Measurements from ENCODE around the gene RGS10. TPM values are rescaled to one million over a fixed set of nuclear protein-coding genes. Genes with fewer than 3 reads are reported as not detected.
"Not testable (repeated sequence)": the region's sequence is repeated elsewhere in the genome, so short reads cannot be mapped to it uniquely, and the experiment has no call there.

RGS10 gene
- total RNA-seq, 1 experiment from 2014 or later = 10.6 TPM

GRCh38 chr10:119533473-119533872 is 9.0 kb downstream of the RGS10 start:
- TF ChIP-seq, protein P1, sequence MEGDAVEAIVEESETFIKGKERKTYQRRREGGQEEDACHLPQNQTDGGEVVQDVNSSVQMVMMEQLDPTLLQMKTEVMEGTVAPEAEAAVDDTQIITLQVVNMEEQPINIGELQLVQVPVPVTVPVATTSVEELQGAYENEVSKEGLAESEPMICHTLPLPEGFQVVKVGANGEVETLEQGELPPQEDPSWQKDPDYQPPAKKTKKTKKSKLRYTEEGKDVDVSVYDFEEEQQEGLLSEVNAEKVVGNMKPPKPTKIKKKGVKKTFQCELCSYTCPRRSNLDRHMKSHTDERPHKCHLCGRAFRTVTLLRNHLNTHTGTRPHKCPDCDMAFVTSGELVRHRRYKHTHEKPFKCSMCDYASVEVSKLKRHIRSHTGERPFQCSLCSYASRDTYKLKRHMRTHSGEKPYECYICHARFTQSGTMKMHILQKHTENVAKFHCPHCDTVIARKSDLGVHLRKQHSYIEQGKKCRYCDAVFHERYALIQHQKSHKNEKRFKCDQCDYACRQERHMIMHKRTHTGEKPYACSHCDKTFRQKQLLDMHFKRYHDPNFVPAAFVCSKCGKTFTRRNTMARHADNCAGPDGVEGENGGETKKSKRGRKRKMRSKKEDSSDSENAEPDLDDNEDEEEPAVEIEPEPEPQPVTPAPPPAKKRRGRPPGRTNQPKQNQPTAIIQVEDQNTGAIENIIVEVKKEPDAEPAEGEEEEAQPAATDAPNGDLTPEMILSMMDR (conservative IDR thresholded peaks at IDR 0.05) = no peak
- H3K36me3 Mint-ChIP-seq (ENCODE audit: insufficient read depth in 1 of 3, low read depth in 3 of 3) = no peaks in the 10 kb centered on the region

GRCh38 chr10:119532791-119533190 is 9.7 kb downstream of the RGS10 start:
- not testable (repeated sequence) for H3K27me3 ChIP-seq (ENCODE audit: insufficient read depth, low read length); H4K8ac ChIP-seq (replicated peaks; ENCODE audit: insufficient read length, low read depth, low read length); H2BK15ac ChIP-seq (ENCODE audit: low read depth, low read length); H3K36me3 Mint-ChIP-seq (ENCODE audit: insufficient read depth in 1 of 3, low read depth in 3 of 3); H2AK5ac ChIP-seq (ENCODE audit: insufficient read length, low read length); H3K23ac ChIP-seq (ENCODE audit: insufficient read length, low read depth, low read length); H2AFZ ChIP-seq (ENCODE audit: low read length); H3K9me3 Mint-ChIP-seq; H3K14ac ChIP-seq (ENCODE audit: insufficient read depth, low read length); H3T11ph ChIP-seq (ENCODE audit: low read length); H3K4me2 ChIP-seq (ENCODE audit: insufficient read depth, insufficient read length, low read length); H2BK5ac ChIP-seq (ENCODE audit: insufficient read length, low read length); H3K4me1 Mint-ChIP-seq; H4K91ac ChIP-seq (ENCODE audit: insufficient read length, low read depth, low read length); H3K79me1 ChIP-seq (ENCODE audit: insufficient read depth, low read depth, low read length, poor library complexity, severe bottlenecking); H3K4me3 Mint-ChIP-seq; H3K4ac ChIP-seq (ENCODE audit: low read depth, low read length); H4K20me1 ChIP-seq (ENCODE audit: control insufficient read depth, insufficient read depth, insufficient read length); H3K23me2 ChIP-seq (ENCODE audit: insufficient read length, low read depth, low read length, poor library complexity, severe bottlenecking); H3K56ac ChIP-seq (ENCODE audit: insufficient read length, low read depth, low read length); H3K27ac Mint-ChIP-seq; H2BK12ac ChIP-seq (ENCODE audit: insufficient read length, low read depth, low read length); H4K5ac ChIP-seq (ENCODE audit: insufficient read length, low read depth, low read length); H3K9me3 ChIP-seq (ENCODE audit: control insufficient read depth, low read depth, low read length); H3K9ac ChIP-seq (ENCODE audit: extremely low read depth, insufficient read length, low read length); H3K27ac ChIP-seq (ENCODE audit: insufficient read length, low read depth, low read length); H3K4me1 ChIP-seq (ENCODE audit: insufficient read depth, low read length); DNase-seq; H3K18ac ChIP-seq (ENCODE audit: insufficient read length, low read depth, low read length); H3K79me2 ChIP-seq (ENCODE audit: insufficient read depth, low read length); H2BK120ac ChIP-seq (ENCODE audit: low read depth, low read length, poor library complexity, severe bottlenecking); H3K27me3 Mint-ChIP-seq (ENCODE audit: low read depth); H2BK20ac ChIP-seq (ENCODE audit: low read depth, low read length, poor library complexity, severe bottlenecking)
- no CpG with 5 or more reads among the region's 8 CpGs for WGBS (ENCODE audit: extremely low coverage, insufficient read length, low lambda C conversion rate)

More at GRCh38 chr10:119533473-119533872, 9.0 kb downstream of the RGS10 start:
- H3K18ac ChIP-seq (ENCODE audit: insufficient read length, low read depth, low read length) = no peak overlapping the region
- no peaks in the 10 kb centered on the region for H3K27me3 ChIP-seq (ENCODE audit: insufficient read depth, low read length)
- H4K20me1 ChIP-seq (ENCODE audit: control insufficient read depth, insufficient read depth, insufficient read length) = no peaks in the 10 kb centered on the region
- H3K79me2 ChIP-seq (ENCODE audit: insufficient read depth, low read length) = no peaks in the 10 kb centered on the region
- H3K56ac ChIP-seq (ENCODE audit: insufficient read length, low read depth, low read length) = no peak overlapping the region
- no peak overlapping the region for H3K9ac ChIP-seq (ENCODE audit: extremely low read depth, insufficient read length, low read length)
- no peak overlapping the region for H2BK15ac ChIP-seq (ENCODE audit: low read depth, low read length)
- no peak overlapping the region for H4K8ac ChIP-seq (replicated peaks; ENCODE audit: insufficient read length, low read depth, low read length)
- no peak overlapping the region for H3K4me2 ChIP-seq (ENCODE audit: insufficient read depth, insufficient read length, low read length)
- H2BK120ac ChIP-seq (ENCODE audit: low read depth, low read length, poor library complexity, severe bottlenecking) = no peak overlapping the region
- no peaks in the 10 kb centered on the region for H3K4me1 ChIP-seq (ENCODE audit: insufficient read depth, low read length)
- H4K91ac ChIP-seq (ENCODE audit: insufficient read length, low read depth, low read length) = no peak overlapping the region
- no peak overlapping the region for H3K23ac ChIP-seq (ENCODE audit: insufficient read length, low read depth, low read length)
- WGBS (ENCODE audit: extremely low coverage, insufficient read length, low lambda C conversion rate) = no CpG with 5 or more reads among the region's 2 CpGs
- H3K9me3 ChIP-seq (ENCODE audit: control insufficient read depth, low read depth, low read length) = no peaks in the 10 kb centered on the region
- no peak overlapping the region for H3K27ac Mint-ChIP-seq
- H3K4me3 Mint-ChIP-seq = no peak overlapping the region
- H2BK12ac ChIP-seq (ENCODE audit: insufficient read length, low read depth, low read length) = no peak overlapping the region
- peaks cover 5% of the 10 kb centered on the region for H3K27me3 Mint-ChIP-seq (ENCODE audit: low read depth)
- H3T11ph ChIP-seq (ENCODE audit: low read length) = no peak overlapping the region
- H3K27ac ChIP-seq (ENCODE audit: insufficient read length, low read depth, low read length) = no peak overlapping the region
- H3K23me2 ChIP-seq (ENCODE audit: insufficient read length, low read depth, low read length, poor library complexity, severe bottlenecking) = no peaks in the 10 kb centered on the region
- no peak overlapping the region for H2BK5ac ChIP-seq (ENCODE audit: insufficient read length, low read length)
- H2AK5ac ChIP-seq (ENCODE audit: insufficient read length, low read length) = no peak overlapping the region
- H3K9me3 Mint-ChIP-seq = no peaks in the 10 kb centered on the region
- H4K5ac ChIP-seq (ENCODE audit: insufficient read length, low read depth, low read length) = no peak overlapping the region
- H3K4me1 Mint-ChIP-seq = peaks cover 2 to 3% of the 10 kb centered on the region in 2 experiments; a peak in 3 of 4 replicates
- H3K4ac ChIP-seq (ENCODE audit: low read depth, low read length) = no peak overlapping the region
- no peak overlapping the region for H3K14ac ChIP-seq (ENCODE audit: insufficient read depth, low read length)
- DNase-seq = no peak
- H2BK20ac ChIP-seq (ENCODE audit: low read depth, low read length, poor library complexity, severe bottlenecking) = no peak overlapping the region
- H3K79me1 ChIP-seq (ENCODE audit: insufficient read depth, low read depth, low read length, poor library complexity, severe bottlenecking) = no peaks in the 10 kb centered on the region
- H2AFZ ChIP-seq (ENCODE audit: low read length) = no peak overlapping the region
